Endothelial cell (in vitro differentiated cells): Measurements from ENCODE around the gene ZFAND3. TPM values are rescaled to one million over a fixed set of nuclear protein-coding genes. Genes with fewer than 3 reads are reported as not detected.

ENCODE experiments used
- DNase-seq: peaks from one replicate; pipeline ENCODE4 v3.0.0; 2021; ENCODE audit warnings: low spot score
- H3K27ac Mint-ChIP-seq: one replicate; pipeline ENCODE4 v1.8.0; 2021; ENCODE audit warnings: mixed read lengths, inconsistent platforms; ENCODE audit not compliant: unreplicated experiment
- H3K27me3 Mint-ChIP-seq: one replicate; pipeline ENCODE4 v1.8.0; 2021; ENCODE audit warnings: mild to moderate bottlenecking, moderate library complexity, mixed read lengths, inconsistent platforms; ENCODE audit not compliant: unreplicated experiment
- H3K36me3 Mint-ChIP-seq: one replicate; pipeline ENCODE4 v1.8.0; 2021; ENCODE audit warnings: mild to moderate bottlenecking, low read depth, mixed read lengths, inconsistent platforms; ENCODE audit not compliant: unreplicated experiment
- H3K4me1 Mint-ChIP-seq: one replicate; pipeline ENCODE4 v1.8.0; 2021; ENCODE audit warnings: mild to moderate bottlenecking, mixed read lengths, inconsistent platforms; ENCODE audit not compliant: unreplicated experiment
- H3K4me3 Mint-ChIP-seq: one replicate; pipeline ENCODE4 v1.8.0; 2021; ENCODE audit warnings: mild to moderate bottlenecking, mixed read lengths, inconsistent platforms; ENCODE audit not compliant: unreplicated experiment
- H3K9me3 Mint-ChIP-seq: one replicate; pipeline ENCODE4 v1.8.0; 2021; ENCODE audit warnings: mixed read lengths, inconsistent platforms; ENCODE audit not compliant: unreplicated experiment
- total RNA-seq: library from RNA; stranded (reverse); fragmentation: NEBNext Ultra II Directional; extraction: Animal tissue kit (Norgen Biotek cat#: 25700); gene quantifications from one replicate; pipeline ENCODE4 v1.2.1, GENCODE V29; 2021; ENCODE audit not compliant: unreplicated experiment
- TF ChIP-seq, protein P1 (sequence below): fragments of 200-600 bp; sonication (generic); IDR thresholded peaks from one replicate; pipeline ENCODE4 v1.5.0; 2021; ENCODE audit warnings: antibody characterized with exemption; ENCODE audit not compliant: unreplicated experiment

ZFAND3 gene
- total RNA-seq, 1 donor from 2014 or later = 96.3 TPM

DNA sequence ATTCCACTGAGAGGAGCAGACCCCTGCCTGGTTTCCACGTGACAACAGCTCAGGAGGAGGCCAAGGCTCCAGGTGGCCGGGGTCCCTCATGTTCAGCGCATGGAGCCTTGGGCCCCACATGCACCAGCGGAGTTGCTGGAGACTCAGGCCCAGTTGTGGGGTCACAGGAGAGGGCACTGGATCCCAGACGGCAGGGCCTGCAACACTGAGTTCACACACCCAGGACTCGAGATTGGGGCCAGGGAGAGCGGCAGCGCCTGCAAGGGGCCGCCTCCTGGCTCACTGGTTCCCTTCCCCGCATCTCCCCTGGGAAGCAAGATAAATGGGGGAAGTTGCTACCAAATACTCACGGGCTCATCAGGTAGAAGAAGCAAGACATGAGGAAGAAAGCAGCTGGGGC lies 348.1 kb downstream of the ZFAND3 start:
- DNase-seq = no peak
- H3K27me3 Mint-ChIP-seq = peaks cover 18% of the 10 kb centered on the region
- H3K27ac Mint-ChIP-seq = no peak overlapping the region
- H3K9me3 Mint-ChIP-seq = no peaks in the 10 kb centered on the region
- peaks cover 6% of the 10 kb centered on the region for H3K36me3 Mint-ChIP-seq
- H3K4me1 Mint-ChIP-seq = peaks cover 13% of the 10 kb centered on the region
- H3K4me3 Mint-ChIP-seq = no peak overlapping the region
- TF ChIP-seq, protein P1, sequence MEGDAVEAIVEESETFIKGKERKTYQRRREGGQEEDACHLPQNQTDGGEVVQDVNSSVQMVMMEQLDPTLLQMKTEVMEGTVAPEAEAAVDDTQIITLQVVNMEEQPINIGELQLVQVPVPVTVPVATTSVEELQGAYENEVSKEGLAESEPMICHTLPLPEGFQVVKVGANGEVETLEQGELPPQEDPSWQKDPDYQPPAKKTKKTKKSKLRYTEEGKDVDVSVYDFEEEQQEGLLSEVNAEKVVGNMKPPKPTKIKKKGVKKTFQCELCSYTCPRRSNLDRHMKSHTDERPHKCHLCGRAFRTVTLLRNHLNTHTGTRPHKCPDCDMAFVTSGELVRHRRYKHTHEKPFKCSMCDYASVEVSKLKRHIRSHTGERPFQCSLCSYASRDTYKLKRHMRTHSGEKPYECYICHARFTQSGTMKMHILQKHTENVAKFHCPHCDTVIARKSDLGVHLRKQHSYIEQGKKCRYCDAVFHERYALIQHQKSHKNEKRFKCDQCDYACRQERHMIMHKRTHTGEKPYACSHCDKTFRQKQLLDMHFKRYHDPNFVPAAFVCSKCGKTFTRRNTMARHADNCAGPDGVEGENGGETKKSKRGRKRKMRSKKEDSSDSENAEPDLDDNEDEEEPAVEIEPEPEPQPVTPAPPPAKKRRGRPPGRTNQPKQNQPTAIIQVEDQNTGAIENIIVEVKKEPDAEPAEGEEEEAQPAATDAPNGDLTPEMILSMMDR = no peak

DNA sequence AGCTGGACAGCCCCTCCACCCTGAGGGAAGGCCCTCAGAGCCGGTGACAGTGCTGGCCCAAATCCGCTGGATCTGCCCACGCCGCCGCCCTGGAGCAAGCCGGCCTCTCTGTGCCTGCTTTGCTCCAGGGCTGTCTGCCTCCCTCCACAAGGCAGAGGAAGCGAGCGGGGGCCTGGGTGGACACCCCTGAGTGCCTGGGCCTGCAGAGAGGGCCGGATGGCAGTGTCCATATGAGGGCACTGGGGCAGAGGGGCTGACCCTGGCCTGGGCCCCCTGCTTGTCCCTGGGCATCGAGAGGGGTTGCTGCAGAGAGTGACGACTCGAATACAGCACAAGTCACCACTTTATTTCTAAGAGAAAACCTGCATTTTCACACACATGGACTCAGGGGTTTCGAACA lies 348.6 kb downstream of the ZFAND3 start:
- DNase-seq = no peak
- Mint-ChIP-seq H3K27ac (no peak overlapping the region), H3K9me3 (no peaks in the 10 kb centered on the region), H3K4me3 (no peak overlapping the region), H3K27me3 (peaks cover 18% of the 10 kb centered on the region), H3K36me3 (peaks cover 6% of the 10 kb centered on the region), H3K4me1 (peaks cover 13% of the 10 kb centered on the region)
- TF ChIP-seq, protein P1 = no peak

DNA sequence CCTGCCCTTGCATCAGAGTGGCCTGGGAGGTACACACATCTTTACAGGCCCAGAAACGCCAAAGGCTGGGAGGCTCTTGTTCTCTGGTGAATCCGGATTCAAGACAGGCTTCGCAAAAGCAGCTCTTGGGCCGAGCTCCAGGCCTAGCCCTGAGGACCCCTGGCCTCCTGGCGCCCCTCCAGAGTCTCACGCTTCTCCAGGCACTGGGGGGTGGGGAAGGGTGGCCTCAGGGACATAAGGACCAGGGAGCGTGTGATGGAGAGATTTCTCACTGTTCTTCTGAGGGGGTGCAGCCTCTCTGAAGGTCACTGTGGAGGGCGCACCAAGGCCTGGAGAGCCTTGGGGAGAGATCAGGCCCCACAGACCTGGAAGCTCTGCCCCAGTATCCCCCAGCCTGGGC lies 349.2 kb downstream of the ZFAND3 start:
- TF ChIP-seq, protein P1 = no peak
- H3K36me3 Mint-ChIP-seq = peaks cover 6% of the 10 kb centered on the region
- no peak overlapping the region for H3K27ac Mint-ChIP-seq
- H3K9me3 Mint-ChIP-seq = no peaks in the 10 kb centered on the region
- peaks cover 13% of the 10 kb centered on the region for H3K4me1 Mint-ChIP-seq
- peaks cover 18% of the 10 kb centered on the region for H3K27me3 Mint-ChIP-seq
- H3K4me3 Mint-ChIP-seq = no peak overlapping the region
- no peak for DNase-seq

DNA sequence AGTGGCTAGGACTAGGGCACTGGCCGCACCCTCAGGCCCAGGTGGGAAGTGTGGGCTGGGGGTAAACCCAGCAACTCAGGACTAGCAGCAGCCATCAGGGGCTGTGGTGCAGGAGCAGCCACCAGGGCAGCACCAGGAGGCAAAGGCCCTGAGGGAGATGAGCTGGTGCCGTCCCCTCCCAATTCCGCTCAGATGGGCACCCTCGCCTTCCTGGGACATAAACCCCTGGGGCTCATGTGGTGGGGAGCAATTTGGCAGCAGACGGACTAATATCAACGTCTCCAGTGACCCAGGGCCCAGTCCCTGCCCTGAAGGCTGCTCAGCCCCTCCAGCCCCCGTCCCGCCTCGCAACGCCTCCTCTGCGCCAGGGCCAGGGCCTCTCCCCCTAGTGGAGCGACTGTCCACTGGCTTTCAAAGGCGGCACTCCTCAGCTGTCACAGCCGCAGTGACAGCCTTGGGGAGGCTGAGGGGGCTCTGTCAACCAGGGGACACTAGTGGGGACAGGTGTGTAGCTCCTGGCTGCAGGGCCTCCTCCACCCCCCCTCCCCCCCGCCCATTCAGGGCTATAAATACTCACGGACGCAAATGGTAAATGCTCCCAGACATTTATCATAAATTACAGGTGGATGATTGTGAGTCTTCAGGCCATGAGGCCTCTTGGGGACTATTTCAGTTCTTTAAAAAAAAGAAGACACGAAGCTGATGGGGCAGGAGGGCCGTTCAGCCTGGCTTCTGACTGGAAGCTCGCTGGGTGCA lies 349.9 kb downstream of the ZFAND3 start:
- H3K36me3 Mint-ChIP-seq = peaks cover 6% of the 10 kb centered on the region
- peaks cover 12% of the 10 kb centered on the region for H3K27me3 Mint-ChIP-seq
- H3K4me1 Mint-ChIP-seq = peaks cover 13% of the 10 kb centered on the region
- no peak for DNase-seq
- no peak overlapping the region for H3K27ac Mint-ChIP-seq
- no peak overlapping the region for H3K4me3 Mint-ChIP-seq
- TF ChIP-seq, protein P1 = no peak
- no peaks in the 10 kb centered on the region for H3K9me3 Mint-ChIP-seq

DNA sequence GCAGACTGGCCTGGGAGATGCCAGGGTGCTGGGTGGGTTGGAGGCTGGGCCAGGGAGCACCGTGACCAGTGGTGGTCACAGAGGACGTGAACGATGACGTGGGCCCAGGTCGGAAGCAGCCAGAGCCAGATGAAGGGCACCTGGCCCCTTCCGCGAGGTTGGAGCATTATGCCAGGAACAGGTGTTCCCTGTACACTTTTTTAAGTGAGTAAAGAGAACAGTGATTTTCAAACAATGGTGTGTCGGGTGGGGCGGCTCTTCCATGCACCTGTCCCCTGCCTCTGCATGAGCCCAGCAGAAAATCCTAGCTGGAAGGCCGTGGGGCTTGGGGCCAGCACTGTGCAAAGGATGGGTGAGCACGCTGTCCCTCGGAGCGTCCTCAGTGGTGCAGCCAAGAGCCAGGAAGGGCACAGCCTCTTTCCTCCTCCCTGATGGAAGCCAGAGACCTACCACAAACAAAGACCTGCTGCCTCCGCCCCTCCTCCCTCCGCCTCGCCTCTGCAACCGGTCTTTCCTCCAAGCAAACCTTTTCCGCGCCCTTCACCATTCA lies 350.5 kb downstream of the ZFAND3 start:
- H3K4me3 Mint-ChIP-seq = no peak overlapping the region
- no peak for DNase-seq
- peaks cover 9% of the 10 kb centered on the region for H3K36me3 Mint-ChIP-seq
- peaks cover 13% of the 10 kb centered on the region for H3K4me1 Mint-ChIP-seq
- TF ChIP-seq, protein P1 = no peak
- peaks cover 12% of the 10 kb centered on the region for H3K27me3 Mint-ChIP-seq
- H3K9me3 Mint-ChIP-seq = no peaks in the 10 kb centered on the region
- no peak overlapping the region for H3K27ac Mint-ChIP-seq
